C4-2B (cell line): ENCODE results near the gene PACS2.

Experiments used
- CTCF ChIP-seq: fragments of 450-650 bp; conservative IDR thresholded peaks from 2 replicates; pipeline ENCODE4 v1.5.1; 2017; ENCODE audit warnings: mild to moderate bottlenecking
- ZFX ChIP-seq: fragments of 450-650 bp; IDR thresholded peaks from 2 replicates; pipeline ENCODE4 v1.6.1; 2017

GRCh38 chr14:105294142-105294597 lies 20.4 kb upstream of the PACS2 start:
- no peak for TF ChIP-seq CTCF
- no peak for TF ChIP-seq ZFX
